Neuron (in vitro differentiated cells): ENCODE results near the gene KLHL2.
"Not testable (repeated sequence)": the region's sequence is repeated elsewhere in the genome, so short reads cannot be mapped to it uniquely, and the experiment has no call there.

Source experiments
- H2AFZ ChIP-seq: one replicate; pipeline ENCODE4 v1.6.1; 2013; ENCODE audit warnings: low read depth, mild to moderate bottlenecking, inconsistent platforms, low read length, moderate library complexity
- H3K27me3 ChIP-seq: one replicate; pipeline ENCODE4 v1.6.1; 2013; ENCODE audit warnings: low read length; ENCODE audit not compliant: insufficient read depth
- H3K36me3 ChIP-seq: one replicate; pipeline ENCODE4 v1.6.1; 2013; ENCODE audit warnings: low read length; ENCODE audit not compliant: insufficient read depth
- H3K4me1 ChIP-seq: one replicate; pipeline ENCODE4 v1.6.1; 2013; ENCODE audit warnings: low read length; ENCODE audit not compliant: insufficient read depth
- H3K4me3 ChIP-seq: 2 replicates; pipeline ENCODE4 v1.5.1; 2013; ENCODE audit warnings: mild to moderate bottlenecking, low read length, moderate library complexity
- H3K9me3 ChIP-seq: one replicate; pipeline ENCODE4 v1.6.1; 2013; ENCODE audit warnings: low read length

The KLHL2 gene

DNA sequence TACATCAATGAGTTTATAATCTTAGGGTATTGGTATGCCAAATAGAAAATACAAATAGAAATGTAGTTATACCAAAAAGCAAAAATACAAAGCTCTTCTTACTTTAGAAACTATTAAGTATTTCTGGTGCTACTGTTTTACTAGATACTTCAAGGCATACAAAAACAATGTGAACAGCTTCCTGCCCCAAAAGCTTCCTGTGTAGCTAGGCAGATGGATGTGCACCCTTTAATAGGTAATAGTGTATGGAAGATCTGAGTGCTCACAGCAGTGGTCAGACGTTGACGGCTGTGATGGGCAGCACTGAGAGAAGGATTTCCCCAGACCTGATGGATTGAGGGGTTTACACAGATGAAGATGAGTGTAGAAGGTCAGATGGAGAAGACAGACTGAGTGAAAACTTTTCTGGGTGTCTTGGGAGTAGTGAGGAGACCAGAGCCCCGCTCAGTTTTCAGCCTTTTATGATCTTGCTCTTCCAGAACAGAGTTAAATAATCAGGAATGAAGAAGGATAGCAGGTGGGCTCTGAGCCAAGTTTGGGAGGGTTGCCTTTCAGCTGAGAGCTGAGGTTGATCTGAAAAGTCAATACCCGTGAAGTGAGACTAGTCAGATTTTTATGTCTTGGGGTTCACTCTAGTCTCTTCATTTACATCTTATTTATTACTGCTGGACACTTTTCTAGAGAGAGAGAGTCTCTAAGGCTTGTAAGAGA lies 22.3 kb downstream of the KLHL2 start:
- H3K27me3 ChIP-seq, H3K36me3 ChIP-seq, H2AFZ ChIP-seq, H3K4me1 ChIP-seq, H3K4me3 ChIP-seq, H3K9me3 ChIP-seq: not testable (repeated sequence)

DNA sequence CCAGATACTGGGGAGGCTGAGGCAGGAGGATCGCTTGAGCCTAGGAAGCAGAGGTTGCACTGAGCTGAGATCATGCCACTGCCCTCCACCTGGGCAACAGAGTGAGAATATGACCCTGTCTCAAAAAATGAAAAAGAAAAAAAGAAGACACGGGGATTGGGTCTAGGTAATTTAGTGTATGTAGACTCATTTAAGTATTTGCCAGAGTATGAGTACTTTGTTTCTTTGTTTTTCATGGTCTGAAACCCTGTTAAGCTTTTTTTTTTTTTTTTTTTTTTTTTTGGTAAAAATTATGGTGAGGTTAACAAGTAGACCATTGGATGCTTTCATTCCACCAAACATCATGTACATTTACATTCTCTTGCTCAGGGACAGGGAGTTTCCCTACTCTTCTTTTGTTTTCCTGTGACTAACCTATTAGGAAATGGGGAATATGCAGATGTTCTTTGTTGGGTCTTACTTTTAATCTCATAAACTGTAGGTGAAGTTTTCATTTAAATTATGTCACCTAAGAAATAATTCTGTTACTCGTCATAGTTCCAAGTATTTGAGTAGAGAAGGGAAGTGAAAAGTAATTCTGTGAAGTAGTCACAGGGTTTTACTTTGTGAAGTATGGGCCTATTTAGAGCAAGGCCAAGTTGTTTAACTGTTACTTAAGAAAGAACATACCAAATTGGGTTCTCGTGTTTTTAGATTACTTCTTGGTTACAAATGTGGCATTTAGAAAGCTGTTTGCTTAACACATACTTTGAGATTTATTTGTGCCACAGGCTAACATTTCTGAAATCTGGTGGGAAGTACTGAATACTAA lies 25.5 kb downstream of the KLHL2 start:
- H3K4me3 ChIP-seq, H3K9me3 ChIP-seq, H2AFZ ChIP-seq, H3K4me1 ChIP-seq, H3K27me3 ChIP-seq, H3K36me3 ChIP-seq: not testable (repeated sequence)

DNA sequence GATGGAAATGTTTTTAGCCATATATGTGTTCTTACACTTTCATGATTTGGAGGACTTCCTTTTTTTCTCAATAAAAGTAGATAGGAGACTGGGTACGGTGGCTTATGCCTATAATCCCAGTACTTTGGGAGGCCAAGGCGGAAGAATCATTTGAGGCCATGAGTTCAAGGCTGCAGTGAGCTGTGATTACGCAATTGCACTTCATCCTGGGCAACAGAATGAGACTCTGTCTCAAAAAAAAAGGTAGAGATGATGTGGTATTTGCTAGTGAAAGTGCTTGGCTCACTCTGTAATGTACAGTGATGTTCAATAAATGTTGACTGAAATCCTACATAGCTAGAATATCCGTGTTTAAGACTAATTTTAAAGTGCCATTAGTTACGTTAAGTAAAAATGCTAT lies 27.4 kb downstream of the KLHL2 start:
- Histone ChIP-seq H3K9me3 (no peaks in the 10 kb centered on the region), H3K36me3 (peaks cover 2% of the 10 kb centered on the region), H2AFZ (no peak overlapping the region), H3K4me1 (no peaks in the 10 kb centered on the region), H3K27me3 (no peaks in the 10 kb centered on the region), H3K4me3 (no peak overlapping the region)

DNA sequence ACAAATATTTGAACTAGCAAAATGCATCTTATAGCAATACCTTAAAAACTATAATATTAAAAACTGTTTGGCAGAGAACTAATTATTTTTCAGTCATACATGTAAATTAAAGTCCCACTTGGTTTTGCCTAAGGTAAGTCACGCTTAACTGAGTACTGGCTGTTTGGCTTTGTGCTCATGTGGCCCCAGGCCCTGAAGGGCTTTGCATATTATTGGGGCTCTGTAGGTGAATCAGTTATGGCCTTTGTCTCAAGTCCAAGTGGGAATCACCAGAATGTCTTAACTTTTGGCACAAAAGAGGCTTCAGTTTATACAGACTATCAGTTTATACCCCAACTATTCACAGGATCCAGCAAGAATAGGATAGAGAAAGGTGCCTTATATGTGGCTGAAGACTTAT lies 29.5 kb downstream of the KLHL2 start:
- H3K4me3 ChIP-seq, H3K4me1 ChIP-seq, H3K36me3 ChIP-seq, H2AFZ ChIP-seq, H3K27me3 ChIP-seq, H3K9me3 ChIP-seq: not testable (repeated sequence)

DNA sequence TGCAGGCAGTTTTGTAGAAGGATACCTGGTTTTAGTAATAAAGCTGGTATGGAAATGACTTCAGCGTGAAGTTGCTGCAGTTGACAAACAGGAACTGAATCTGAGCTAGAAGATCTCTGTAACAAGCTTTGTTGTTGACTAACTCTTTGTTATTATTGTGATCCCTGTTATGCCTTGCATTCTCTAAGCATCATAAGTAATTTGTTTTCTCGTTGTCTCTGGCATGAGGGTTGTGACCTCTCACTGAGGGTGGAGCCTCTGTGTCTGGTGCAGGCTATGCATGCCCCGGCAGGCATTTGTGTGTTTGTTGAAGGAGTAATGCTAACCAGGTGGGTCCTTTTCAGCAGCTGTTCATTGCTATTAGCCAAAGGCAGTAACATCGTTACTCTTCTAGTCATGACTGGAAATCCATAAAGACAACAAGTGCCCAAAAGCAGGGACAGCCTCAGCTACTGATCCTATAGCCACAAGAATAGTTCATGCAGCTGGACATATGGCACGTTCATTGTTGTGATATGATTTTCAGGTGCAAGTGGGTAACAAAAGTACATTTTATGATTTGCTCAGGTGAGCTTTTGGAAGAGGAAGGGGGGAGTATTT lies 30.8 kb downstream of the KLHL2 start:
- not testable (repeated sequence) for H3K4me1 ChIP-seq, H3K4me3 ChIP-seq, H3K36me3 ChIP-seq, H3K9me3 ChIP-seq, H3K27me3 ChIP-seq, H2AFZ ChIP-seq

DNA sequence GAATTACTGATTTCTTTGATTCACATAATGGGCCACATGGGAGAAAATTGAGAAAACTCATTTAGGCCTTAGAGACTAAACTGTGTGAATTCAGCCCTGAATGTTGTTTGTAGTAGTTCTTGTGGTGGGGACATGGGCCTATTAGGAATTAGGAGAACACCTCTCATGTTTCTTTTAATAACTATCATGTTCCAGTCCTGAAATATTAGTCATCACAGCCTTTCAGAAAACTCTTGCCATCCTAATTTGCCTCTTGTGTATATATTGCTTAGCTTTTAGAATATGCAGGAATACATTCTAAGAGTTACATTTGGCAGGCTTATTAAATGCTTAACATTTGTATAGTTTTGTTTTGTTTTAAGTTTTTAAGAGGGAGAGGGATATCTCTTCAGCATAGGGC lies 33.4 kb downstream of the KLHL2 start:
- not testable (repeated sequence) for H3K4me1 ChIP-seq, H3K4me3 ChIP-seq, H3K36me3 ChIP-seq

DNA sequence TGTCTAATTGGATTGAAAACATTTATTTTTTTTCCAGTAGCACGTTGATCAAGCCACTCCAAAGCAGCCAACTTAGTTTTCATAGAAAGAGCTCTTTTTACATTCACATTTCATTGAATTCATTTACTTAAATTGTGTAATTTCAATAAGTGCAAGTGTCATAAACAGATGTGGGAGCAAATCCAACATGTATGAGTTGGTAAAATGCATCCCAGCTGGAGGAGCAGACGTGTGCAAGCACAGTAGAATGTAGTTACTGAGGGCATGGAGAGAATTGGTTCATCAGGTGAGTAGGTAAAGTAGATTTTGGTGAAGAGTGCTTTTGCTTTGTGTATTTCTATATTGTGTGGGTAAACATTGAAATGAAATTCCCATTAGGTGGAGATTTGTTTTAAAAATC lies 36.8 kb downstream of the KLHL2 start:
- not testable (repeated sequence) for H3K4me1 ChIP-seq, H3K27me3 ChIP-seq, H3K36me3 ChIP-seq, H2AFZ ChIP-seq, H3K4me3 ChIP-seq, H3K9me3 ChIP-seq

More for the DNA sequence above, 33.4 kb downstream of the KLHL2 start:
- not testable (repeated sequence) for H3K27me3 ChIP-seq, H2AFZ ChIP-seq, H3K9me3 ChIP-seq

DNA sequence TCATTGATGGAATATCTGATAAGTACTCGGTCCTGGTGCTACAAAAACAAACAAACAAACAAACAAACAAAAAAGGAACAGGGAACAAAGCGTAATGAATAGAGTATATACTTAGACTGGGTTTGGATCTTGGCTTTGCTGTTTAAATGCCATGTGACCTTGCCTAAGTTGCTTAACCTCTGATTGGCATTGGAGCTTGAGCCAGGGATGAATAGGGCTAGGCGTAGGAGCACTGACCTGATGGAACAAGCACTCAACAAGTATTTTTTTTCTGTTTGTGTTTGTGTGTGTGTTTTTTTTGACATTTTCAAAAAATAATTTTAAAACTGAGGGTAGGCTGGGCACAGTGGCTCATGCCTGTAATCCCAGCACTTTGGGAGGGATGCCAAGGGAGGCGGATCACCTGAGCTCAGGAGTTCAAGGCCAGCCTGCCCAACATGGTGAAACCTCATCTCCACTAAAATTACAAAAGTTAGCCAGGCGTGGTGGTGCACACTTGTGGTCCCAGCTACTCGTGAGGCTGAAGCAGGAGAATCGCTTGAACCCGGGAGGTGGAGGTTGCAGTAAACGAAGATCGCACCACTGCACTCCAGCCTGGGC lies 37.3 kb downstream of the KLHL2 start:
- not testable (repeated sequence) for H3K4me1 ChIP-seq, H3K27me3 ChIP-seq, H3K36me3 ChIP-seq, H3K4me3 ChIP-seq, H2AFZ ChIP-seq, H3K9me3 ChIP-seq

DNA sequence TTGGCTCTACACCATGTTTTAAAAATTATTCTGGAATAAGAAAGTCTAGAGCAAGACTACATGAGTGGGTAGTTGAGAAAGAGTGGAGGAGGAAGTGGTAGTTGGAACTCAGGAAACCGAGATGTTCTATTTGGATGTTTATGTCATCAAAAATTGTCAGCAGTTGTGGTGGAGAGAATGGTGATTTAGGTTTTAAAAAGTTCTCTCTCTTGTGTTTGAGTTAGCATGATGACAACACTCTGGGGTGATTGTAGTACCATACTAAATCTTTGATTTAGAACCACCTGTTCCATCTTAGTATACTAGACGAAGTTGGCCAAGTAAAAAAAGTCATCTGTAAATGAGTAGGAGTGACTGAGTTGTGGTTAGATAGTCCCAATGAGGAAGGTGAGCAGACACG lies 40.7 kb downstream of the KLHL2 start:
- Histone ChIP-seq H3K9me3 (no peaks in the 10 kb centered on the region), H3K4me3 (no peak overlapping the region), H3K27me3 (no peaks in the 10 kb centered on the region), H3K4me1 (no peaks in the 10 kb centered on the region), H2AFZ (no peak overlapping the region), H3K36me3 (no peaks in the 10 kb centered on the region)

DNA sequence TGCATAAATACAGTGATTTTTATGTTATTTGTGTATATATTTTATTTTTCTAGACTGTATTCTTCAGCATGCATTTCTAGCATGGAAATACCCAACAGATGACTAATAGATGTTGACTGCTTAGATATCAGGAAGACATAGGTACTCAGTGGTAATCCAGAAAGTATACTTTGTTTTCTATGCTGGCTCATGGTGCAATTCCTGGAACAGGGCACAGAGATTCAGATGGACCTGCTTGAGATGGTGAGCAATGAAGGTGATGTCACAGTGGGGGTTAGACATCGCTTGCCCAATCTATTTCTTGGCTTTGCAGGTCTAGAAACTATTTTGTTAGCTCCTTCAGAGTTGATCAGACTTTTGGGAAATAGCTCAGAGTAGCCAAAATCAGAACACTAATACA lies 41.5 kb downstream of the KLHL2 start:
- not testable (repeated sequence) for H3K27me3 ChIP-seq, H2AFZ ChIP-seq, H3K9me3 ChIP-seq, H3K4me3 ChIP-seq, H3K4me1 ChIP-seq, H3K36me3 ChIP-seq

DNA sequence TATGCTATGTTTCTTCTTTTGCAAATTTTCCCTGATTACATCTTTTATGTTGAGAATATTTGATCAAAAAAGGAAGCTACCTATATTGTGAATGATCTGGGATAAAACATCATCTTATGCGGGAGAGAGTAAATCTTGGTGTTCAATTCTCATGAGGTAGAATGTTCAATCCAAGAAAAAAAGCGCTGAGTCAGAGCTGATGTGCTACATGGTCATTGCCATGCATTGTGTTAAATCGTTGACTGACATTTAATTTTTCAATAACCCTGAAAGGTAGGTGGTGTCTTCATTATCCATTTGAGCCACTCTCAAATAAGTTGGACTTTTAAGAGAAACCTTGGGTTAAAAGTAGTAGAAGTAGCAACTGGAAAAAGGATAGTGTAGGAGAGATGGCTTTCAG lies 47.4 kb downstream of the KLHL2 start:
- H3K27me3 ChIP-seq, H2AFZ ChIP-seq, H3K4me1 ChIP-seq, H3K9me3 ChIP-seq, H3K4me3 ChIP-seq, H3K36me3 ChIP-seq: not testable (repeated sequence)

DNA sequence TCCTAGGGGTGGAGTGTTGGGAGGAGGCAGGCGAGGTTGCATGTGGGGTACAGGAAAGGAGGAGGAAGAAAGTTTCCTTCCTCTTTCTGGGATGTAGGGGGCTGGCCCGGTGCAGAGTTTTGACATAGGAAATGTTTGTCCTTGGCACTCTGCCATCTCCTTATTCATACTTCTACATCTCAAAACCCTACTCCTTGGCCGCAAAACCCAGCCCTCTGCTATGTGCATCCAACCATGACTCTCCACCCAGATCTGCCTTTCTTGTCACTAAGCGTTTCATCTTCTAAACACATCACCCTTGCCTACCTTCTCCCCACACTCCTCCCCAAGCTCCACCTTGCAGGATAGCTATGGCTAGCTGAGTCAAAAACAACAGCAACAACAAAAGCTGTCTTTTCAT lies 48.1 kb downstream of the KLHL2 start:
- not testable (repeated sequence) for H3K27me3 ChIP-seq, H3K36me3 ChIP-seq, H3K4me3 ChIP-seq, H2AFZ ChIP-seq, H3K4me1 ChIP-seq, H3K9me3 ChIP-seq

DNA sequence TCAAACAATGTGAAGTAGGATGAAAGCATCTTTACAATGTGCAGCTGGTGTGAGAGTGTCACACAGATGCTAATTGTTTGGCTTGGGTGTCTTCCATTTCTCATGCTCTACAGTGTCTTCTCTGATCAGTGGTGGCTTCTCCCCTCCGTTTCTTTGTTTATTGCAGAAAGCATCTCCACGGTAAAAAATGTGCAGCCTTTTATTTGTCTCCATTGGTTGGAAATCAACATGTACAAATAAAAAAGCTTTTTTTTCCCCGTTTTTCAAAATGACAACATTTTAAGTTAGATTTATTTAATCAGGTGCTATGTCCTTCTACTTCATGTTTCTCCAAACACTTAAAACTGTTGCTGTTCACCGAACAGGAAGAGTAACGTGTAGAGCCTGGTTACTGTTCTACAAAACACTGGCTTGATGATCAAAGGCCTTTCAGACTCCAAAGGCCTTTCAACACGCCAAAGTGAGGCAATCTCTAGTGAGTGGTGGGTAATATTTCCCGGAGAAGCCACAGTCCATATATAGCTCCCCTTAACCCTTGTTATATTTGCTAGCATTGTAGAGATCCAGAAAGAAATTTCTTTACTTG lies 48.8 kb downstream of the KLHL2 start:
- not testable (repeated sequence) for H3K4me1 ChIP-seq, H3K9me3 ChIP-seq, H3K36me3 ChIP-seq, H2AFZ ChIP-seq, H3K4me3 ChIP-seq, H3K27me3 ChIP-seq
